SHP77 (cell line): ENCODE measurements around the gene TLE7.

Experiments
- DNase-seq, 2 experiments: peaks; one replicate each; lab custom pipeline; 2025; lab: John Stamatoyannopoulos, UW

Gene TLE7

GRCh38 chr16:71412270-71413160 lies 29.3 kb downstream of the TLE7 start:
- DNase-seq = peak; percentile 63 to 69

GRCh38 chr16:71410146-71410545 lies 31.7 kb downstream of the TLE7 start:
- no peak for DNase-seq

- DNase-seq = no peak
Observed at GRCh38 chr16:71409011-71409775, 32.7 kb downstream of the TLE7 start.

GRCh38 chr16:71408536-71408935 lies 33.3 kb downstream of the TLE7 start:
- DNase-seq = no peak

DNA sequence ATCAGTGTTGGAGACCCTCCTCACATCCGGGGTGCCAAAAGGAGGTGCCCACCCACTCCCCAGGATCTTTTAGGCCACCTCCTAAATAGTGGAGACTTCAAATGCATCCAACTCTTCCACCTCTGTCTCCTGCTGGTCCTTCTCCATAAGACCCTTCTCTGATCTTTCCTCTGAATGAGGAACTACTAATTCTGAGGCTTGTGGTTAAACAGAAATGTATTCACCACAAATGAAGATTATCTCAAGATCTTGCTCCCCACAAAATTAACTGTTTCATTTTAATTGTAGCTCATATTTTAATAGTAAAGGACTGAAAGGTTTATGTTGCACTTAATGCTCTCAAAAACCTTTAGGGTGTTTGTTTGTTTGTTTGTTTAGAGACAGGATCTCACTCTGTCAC lies 34.1 kb downstream of the TLE7 start:
- DNase-seq = no peak

GRCh38 chr16:71406724-71407123 lies 35.1 kb downstream of the TLE7 start:
- DNase-seq = no peak

DNA sequence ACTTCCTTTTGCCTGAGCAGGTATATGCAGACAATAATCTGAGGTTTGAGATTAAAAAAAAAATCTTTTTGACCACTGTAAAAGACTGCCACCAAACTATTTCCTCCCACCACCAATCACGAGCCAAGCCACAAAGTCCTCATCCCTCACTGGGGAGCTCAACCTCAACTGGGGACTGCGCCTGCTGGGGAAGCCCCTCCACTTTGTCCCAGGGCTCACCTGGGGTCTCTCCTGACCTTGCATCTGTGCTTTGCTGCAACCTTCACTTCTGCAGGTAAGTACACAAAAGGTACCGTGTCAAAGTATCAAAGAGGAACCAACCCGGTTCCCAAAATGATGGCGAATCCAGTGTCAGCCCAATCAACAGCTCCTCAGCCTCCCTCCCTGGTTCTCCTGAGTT lies 35.5 kb downstream of the TLE7 start:
- no peak for DNase-seq

- DNase-seq = no peak
Observed at GRCh38 chr16:71404364-71404763, 37.5 kb downstream of the TLE7 start.

DNA sequence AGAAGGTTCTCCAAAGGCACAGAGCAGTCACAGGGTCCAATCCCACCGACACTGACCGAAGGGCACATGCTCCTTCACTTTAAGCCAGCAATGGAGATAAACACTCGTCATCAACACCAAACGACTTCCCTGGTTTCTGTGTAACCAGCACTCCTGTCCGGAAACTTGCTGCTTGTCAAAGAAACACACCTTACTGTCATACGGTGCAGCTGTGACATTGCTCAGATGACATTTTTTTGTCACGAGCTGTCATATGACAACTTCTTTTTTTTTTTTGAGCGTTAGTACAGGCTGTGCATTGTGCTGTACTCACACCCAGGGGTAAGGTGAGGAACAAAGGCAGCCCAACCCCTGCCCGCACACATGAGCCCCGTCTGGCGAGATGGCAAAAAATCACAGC lies 39.2 kb downstream of the TLE7 start:
- DNase-seq = no peak

DNA sequence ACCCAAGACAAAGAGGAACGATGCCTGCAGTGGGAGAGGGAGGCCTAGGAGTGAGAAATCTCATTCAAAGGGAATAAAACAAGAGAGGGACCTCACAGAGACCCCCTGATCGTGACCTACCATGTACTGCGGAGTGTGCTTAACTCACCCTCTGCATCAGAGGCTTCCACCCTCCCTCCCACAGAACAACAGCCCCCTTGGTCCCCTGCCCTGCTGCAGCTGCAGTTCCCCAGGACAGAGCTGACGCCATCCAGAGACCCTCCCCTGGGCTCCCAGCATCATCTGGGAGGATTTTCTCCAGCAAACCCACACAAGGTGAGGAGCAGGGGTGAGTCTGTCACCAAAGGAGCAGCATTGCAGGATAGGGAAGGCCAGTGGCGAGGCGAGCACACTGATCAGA lies 39.8 kb downstream of the TLE7 start:
- no peak for DNase-seq

DNA sequence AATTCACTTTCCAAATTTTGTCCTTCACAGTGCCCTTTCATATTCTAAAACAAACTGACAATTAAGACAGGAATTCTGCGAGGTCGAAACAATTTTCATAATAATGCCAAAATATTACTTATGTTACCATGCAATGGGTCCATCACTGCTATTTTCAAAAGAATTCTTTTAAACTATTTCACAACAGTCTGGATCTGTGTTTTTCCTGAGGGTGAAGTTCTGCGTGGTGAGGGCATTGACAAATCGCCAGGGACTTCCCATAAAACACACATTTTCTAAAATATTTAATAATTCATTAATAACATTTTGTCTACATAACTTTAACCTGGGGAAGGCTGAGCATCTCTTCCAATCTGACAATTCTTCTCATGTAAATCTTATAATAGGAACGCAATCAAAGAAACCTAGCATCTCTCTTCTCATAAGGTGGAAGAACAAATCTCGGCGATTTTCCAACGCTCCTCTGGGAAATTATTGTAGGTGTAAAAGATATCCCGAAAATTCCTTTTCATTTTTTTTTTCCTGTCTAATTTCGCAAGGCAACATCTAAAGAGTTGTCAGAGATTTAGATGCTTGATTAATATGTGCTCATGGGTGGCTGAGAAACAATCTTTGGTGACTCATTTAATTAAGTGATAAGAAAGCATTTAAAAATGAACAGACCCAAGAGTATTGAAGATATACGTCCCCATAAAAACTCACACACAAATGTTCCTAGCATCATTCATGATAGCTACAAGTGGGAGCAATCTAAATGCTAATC lies 41.9 kb downstream of the TLE7 start:
- no peak for DNase-seq

DNA sequence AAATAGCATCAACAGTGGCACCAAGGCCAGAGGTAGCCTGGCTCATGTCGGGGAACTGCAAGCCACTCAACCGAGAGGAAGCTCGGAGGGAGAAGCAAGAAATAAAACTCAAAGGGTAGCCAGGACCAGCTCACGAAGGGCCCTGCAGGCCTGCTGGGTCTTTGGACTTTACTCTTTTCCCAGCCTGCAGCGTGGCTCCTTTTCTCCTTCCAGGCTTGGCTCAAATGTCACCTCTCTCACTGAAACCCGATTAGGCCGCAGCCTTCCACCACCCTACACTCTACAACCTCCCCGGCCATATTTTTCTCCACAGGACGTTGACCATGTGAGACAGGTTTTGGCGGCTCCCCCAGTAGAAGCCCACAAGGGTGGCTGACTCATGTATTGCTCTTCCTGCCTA lies 45.3 kb downstream of the TLE7 start:
- DNase-seq = no peak

DNA sequence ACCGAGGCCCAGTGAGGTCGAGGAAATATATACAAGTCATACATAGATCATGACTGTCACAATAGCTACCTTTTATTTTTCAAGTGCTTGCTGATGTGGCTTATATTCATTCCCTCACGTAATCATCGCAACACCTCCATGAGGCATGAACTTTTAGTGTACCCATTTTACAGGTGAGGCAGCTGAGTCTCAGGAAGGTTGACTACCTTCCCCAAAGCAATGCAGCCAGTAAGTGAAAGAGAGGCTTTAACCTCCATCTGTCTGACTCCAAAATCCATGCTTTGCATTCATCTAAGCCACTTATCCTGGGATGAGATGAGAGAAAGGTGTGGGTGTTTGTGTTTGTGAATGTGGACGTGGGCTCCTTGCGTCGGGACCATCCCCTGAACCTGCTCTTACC lies 52.5 kb downstream of the TLE7 start:
- no peak for DNase-seq

DNA sequence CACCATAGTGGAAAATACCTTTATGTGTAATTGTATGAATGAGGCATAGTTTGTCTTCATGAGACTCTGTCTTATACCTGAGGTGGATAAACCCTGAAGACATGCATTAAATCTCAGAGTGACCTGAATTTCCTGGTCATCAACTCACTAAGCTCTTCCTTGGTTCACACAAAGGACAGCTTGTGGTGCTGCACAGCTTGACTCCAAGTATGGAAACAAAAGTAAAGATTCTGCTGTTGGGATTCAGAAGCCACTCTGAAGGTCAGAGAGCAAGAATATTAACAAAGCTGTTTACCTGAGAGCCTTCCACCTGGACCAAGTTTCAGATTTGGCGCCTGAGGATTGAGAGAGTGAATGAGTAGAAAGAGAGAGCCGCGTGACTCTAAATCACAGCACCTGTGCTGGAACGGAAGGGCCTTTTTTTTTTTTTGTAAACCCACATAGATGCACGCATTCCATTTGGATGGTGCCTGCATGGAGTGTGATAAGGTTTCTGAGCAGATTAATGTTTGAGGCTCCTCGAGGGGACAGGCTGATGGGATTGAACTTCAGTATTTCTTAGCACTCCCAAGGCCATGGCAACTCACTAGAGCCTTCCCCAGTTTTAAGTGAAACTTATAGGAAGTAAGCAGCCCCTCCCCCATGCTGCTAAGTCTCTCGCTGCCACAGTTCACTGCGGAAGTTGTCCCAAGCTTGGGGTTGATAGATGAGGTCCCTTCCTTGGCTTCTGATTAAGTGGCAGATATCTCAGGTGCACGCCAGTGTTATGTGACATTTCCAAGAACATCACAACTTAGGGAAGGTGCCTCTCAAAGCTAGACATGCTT lies 54.6 kb downstream of the TLE7 start:
- DNase-seq = no peak

GRCh38 chr16:71384073-71384724 lies 57.7 kb downstream of the TLE7 start:
- no peak for DNase-seq

DNA sequence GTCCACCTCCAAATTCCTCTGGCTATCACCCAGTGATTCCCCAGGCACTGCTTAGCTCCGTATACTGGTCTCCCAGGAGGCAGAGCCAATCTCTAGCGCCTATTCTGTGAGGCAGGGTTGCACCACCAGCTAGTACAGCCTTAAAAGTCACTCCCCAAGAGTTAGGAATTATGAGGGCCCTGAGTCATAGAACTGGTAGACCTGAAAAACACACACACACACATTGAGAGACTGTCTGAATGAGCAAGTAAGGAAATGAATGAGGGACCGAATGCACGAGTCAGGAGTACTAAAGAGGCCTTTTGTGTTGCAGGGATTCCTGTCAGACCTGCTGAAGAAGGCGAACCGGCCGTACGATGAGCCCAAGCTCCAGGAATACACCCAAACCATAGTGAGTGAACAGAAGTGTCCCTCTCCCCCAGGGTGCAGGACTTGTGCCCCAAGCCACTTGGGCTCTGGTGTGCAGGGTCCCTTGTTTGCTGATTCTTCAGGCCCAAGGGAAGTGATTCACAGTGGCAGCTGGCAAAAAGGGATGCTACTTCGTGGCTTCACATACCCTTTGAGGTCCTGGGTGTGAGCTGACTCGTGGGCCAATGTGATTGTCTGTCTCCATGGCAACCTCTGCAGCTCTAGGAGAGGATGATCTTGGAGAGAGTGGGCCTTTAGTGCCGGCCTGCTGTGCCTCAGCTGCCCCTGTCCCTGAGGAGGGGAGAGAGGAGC lies 58.6 kb downstream of the TLE7 start:
- DNase-seq = no peak

DNA sequence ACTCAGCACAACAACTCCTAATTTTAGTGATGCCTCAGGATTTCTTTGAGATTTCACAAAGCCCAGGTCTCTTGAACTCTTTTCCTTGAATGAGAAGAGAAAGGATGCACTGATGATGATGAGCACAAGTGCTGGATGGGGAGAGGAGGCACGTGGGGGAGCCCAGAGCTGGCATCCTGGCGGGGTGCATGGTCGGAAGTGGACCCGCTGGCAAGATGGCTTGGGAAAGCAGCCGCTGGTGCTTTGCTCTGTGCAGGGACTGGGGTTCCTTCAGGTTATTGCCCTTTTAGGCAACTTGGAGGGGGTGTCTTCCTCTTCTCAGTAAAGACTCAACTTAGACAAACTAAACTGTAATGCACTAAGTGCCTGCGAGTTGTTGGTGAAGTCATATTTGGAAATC lies 61.0 kb downstream of the TLE7 start:
- DNase-seq = no peak
